ENCODE data around the gene ILK. TPM values are rescaled to one million over a fixed set of nuclear protein-coding genes. Genes with fewer than 3 reads are reported as not detected.

Gene ILK
- total and polyA plus RNA-seq, 2 of the 13 experiments (the other 11 are each of a cell fraction or from before 2014, with no cell fraction given), result 70.3 to 108 TPM

- TF ChIP-seq ZNF530 (CRISPR knock-in tag; IDR thresholded peaks at IDR 0.05; ENCODE audit: low read depth) (no peak), ZNF800 (CRISPR knock-in tag; IDR thresholded peaks at IDR 0.05) (no peak), CEBPG (CRISPR knock-in tag; IDR thresholded peaks at IDR 0.05) (no peak), ZNF510 (CRISPR knock-in tag; IDR thresholded peaks at IDR 0.05; ENCODE audit: low read depth) (no peak), MAFK (conservative IDR thresholded peaks at IDR 0.05 in 1 of 2, IDR thresholded peaks at IDR 0.05 in 1 of 2; ENCODE audit: low read length in 2 of 2) (peak; percentile 100), ZNF850 (CRISPR knock-in tag; conservative IDR thresholded peaks at IDR 0.05) (no peak), BCLAF1 (IDR thresholded peaks at IDR 0.05) (no peak), ZSCAN5A (CRISPR knock-in tag; IDR thresholded peaks at IDR 0.05; ENCODE audit: borderline replicate concordance) (no peak), RXRB (CRISPR knock-in tag; IDR thresholded peaks at IDR 0.05; ENCODE audit: borderline replicate concordance) (no peak), STAT5B (CRISPR knock-in tag; IDR thresholded peaks at IDR 0.05) (no peak), ZNF160 (CRISPR knock-in tag; IDR thresholded peaks at IDR 0.05) (no peak), ZFP62 (CRISPR knock-in tag; IDR thresholded peaks at IDR 0.05) (no peak), E2F5 (CRISPR knock-in tag; conservative IDR thresholded peaks at IDR 0.05) (no peak), U2AF2 (IDR thresholded peaks at IDR 0.05; ENCODE audit: low read depth, low read length) (no peak), ZBTB14 (CRISPR knock-in tag; IDR thresholded peaks at IDR 0.05) (no peak)
Measured at GRCh38 chr11:6568191-6568918, 35.2 kb upstream of the ILK start (continued).
